Choroid plexus epithelial cell (primary cell): Measurements from ENCODE around the gene NOG.

Experiments used
- DNase-seq: peaks from one replicate; pipeline ENCODE4 v3.0.0-alpha.2; 2010; ENCODE audit warnings: low read depth
- H3K4me3 ChIP-seq: 2 replicates; pipeline ENCODE4 v1.5.1; 2011; ENCODE audit warnings: low read depth, mild to moderate bottlenecking, control low read depth, low read length, moderate library complexity
- TF ChIP-seq, protein P1 (sequence below): conservative IDR thresholded peaks from 2 replicates; pipeline ENCODE4 v1.5.1; 2011; ENCODE audit warnings: low read depth, mild to moderate bottlenecking, control low read depth, inconsistent platforms, low read length, moderate library complexity

The NOG gene

DNA sequence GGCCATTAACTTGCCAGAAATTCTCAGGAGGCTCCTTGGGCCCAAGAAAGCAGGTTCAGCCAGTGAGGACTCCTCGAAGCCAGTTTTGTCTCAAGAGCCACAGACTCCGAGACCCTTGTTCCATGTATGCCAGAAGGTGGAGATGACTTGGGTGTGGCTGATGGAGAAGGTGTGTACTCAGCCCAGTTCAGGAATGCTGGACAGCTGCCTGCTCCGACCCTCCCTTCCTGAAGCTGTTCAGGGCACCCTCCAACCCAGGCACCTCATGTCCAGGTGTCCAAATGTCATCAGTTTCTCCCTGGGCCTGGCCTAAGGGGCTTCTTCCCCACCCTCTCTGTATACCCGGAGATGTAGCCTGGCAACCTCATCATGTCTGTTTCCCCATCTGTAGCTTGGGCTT, 40.2 kb downstream of the NOG start:
- no peak overlapping the region for H3K4me3 ChIP-seq
- DNase-seq: no peak
- TF ChIP-seq, protein P1, sequence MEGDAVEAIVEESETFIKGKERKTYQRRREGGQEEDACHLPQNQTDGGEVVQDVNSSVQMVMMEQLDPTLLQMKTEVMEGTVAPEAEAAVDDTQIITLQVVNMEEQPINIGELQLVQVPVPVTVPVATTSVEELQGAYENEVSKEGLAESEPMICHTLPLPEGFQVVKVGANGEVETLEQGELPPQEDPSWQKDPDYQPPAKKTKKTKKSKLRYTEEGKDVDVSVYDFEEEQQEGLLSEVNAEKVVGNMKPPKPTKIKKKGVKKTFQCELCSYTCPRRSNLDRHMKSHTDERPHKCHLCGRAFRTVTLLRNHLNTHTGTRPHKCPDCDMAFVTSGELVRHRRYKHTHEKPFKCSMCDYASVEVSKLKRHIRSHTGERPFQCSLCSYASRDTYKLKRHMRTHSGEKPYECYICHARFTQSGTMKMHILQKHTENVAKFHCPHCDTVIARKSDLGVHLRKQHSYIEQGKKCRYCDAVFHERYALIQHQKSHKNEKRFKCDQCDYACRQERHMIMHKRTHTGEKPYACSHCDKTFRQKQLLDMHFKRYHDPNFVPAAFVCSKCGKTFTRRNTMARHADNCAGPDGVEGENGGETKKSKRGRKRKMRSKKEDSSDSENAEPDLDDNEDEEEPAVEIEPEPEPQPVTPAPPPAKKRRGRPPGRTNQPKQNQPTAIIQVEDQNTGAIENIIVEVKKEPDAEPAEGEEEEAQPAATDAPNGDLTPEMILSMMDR: no peak

DNA sequence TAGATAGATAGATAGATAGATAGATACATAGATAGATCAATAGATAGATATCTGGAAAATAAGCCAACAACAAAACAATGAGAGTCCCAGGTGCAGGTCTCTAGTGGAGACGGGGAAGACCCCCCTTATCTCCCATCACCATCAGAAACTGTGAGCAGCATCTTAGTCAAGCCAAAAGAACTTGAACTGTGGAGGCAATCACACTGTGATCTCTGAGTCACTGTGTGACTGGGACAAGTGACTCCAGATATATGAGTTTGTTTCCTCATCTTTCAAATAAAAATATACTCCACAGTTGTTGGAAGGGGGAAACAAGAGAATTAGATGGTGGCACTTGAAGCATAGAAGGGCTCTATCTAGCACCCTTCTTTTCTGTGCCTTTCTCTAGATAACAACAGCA, 42.1 kb downstream of the NOG start:
- TF ChIP-seq, protein P1: no peak
- DNase-seq: no peak
- no peak overlapping the region for H3K4me3 ChIP-seq

DNA sequence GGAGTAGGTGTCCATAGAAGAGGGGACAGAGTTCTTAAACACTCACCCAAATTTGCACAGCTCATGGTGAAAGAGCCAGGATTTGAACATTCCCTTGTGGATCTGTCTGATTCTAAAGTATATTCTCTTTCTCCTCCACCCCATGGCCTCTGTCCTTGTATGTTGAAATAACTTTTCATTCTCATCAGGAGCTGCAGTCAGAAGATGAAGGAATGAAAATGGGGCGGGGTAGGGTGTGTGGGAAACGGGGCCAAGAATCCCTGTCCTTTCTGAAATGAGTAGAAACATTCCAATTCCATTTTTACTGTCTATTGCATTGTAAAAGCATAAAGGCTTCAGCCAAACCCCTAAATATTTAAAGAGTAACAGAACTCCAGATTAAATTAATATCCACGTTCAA, 42.8 kb downstream of the NOG start:
- DNase-seq: no peak
- no peak overlapping the region for H3K4me3 ChIP-seq
- TF ChIP-seq, protein P1: no peak

DNA sequence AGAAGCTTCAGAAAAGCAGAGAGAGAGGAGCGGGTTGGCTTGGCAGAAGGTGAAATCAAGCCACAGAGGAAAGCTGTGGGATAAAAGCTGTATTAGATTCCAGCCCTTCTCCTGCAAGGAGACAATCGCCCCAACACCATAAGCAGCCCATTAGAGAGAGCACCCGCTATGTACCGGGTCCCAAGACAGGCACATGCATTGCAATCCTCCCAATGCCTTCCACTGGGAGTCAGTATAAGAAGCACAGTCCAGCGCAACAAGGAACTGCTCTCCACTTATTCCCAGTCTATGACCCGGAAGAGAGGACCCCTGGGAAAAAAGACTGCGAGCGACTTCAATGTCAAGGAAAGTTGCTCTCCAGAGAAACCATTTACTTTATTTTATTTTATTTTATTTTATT, 43.8 kb downstream of the NOG start:
- DNase-seq: no peak
- TF ChIP-seq, protein P1: no peak
- no peak overlapping the region for H3K4me3 ChIP-seq

DNA sequence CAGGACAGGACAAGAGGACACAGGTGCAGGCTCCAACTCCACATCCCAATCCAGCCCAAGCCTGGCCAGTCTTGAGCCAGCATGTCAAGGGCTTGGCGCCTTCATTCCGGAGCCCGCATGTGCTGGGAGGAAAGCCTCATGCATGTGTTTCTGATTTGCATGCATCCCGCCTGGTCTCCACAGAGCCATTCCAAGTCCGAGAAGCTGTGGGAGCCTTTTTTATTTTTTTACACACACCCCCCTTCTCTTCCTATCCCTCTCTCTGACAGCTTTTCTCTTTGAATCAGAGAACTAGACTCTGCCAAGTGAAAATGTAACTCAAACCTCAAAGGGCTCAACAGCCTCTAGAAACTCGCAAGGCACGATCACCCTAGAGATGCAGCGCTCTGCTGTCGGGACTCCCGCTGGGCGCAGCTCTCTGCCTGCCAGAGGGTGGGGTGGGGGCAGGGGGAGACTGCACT, 45.1 kb downstream of the NOG start:
- TF ChIP-seq, protein P1: no peak
- no peak overlapping the region for H3K4me3 ChIP-seq
- DNase-seq: peak; percentile 14

DNA sequence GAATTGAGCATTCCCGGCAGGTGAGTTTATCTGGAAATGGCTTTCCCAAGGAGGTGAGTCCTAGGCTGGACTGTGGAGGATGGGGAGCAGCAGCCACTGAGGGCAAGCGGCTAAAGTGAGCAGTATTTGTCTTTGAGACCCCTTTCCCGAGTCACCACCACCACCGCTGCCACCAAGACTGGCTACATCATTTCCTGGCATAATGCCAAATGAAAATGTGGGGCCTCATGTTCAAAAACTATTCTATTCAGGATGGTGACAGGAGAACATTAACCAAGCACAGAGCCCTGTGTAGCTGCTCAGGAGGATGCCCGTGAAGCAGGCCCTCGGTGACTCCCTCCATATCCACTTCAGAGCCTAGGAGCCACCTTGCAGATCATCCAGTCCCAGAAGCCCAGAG, 46.0 kb downstream of the NOG start:
- no peak overlapping the region for H3K4me3 ChIP-seq

DNA sequence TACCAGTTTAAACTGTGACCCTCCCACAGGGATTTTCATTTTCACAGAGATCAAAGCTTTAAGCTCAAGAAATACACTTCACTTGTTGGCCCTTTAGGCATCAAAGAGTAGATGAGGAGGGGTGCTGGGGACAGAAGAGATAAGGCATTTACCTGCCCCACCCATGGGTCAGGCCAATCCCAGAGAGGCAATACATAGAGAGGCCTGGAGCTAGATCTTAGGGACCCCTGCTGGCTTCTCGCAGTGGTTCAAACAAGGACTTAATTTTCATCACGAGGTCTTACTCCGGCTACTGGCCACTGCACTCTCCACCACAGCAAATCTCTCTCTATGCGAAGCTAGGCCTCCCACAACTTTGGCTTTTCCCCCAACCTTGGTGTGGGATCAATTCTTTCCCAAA, 46.6 kb downstream of the NOG start:
- H3K4me3 ChIP-seq: no peak overlapping the region
- TF ChIP-seq, protein P1: no peak
- DNase-seq: no peak

More for the DNA sequence above, 46.0 kb downstream of the NOG start:
- DNase-seq: no peak
- TF ChIP-seq, protein P1: no peak
